GM23338 (cell line): Measurements from ENCODE around the gene ERBB4. TPM values are rescaled to one million over a fixed set of nuclear protein-coding genes. Genes with fewer than 3 reads are reported as not detected.

Experiments used
- ATAC-seq: fragments of 200-7000 bp; cut with Tn5 transposase; 3 replicates; pipeline ENCODE4 v1.9.1; 2020
- DNase-seq: peaks from one replicate; pipeline ENCODE4 v3.0.0-alpha.2; 2015; ENCODE audit warnings: low spot score
- H2AFZ ChIP-seq: fragments of 200-600 bp; sonication (generic); 2 replicates; pipeline ENCODE4 v1.8.0; 2016; ENCODE audit warnings: antibody characterized with exemption, mild to moderate bottlenecking, moderate library complexity
- H3F3A ChIP-seq: fragments of 200-600 bp; sonication (generic); replicated peaks from 2 replicates; pipeline ENCODE4 v1.8.0; 2017; ENCODE audit warnings: antibody characterized with exemption, mixed run types, low read depth
- H3K27ac ChIP-seq: fragments of 200-600 bp; sonication (generic); 2 replicates; pipeline ENCODE4 v1.6.1; 2016; ENCODE audit warnings: low read depth
- H3K27me3 ChIP-seq: fragments of 200-600 bp; sonication (generic); 2 replicates; pipeline ENCODE4 v1.8.0; 2016; ENCODE audit warnings: mild to moderate bottlenecking, mixed run types, moderate library complexity; ENCODE audit not compliant: insufficient read depth
- H3K36me3 ChIP-seq: fragments of 200-600 bp; sonication (generic); 2 replicates; pipeline ENCODE4 v1.8.0; 2016; ENCODE audit warnings: mild to moderate bottlenecking; ENCODE audit not compliant: insufficient read depth
- H3K4me1 ChIP-seq: fragments of 200-600 bp; sonication (generic); 2 replicates; pipeline ENCODE4 v1.8.0; 2016; ENCODE audit warnings: mild to moderate bottlenecking, moderate library complexity; ENCODE audit not compliant: insufficient read depth
- H3K4me2 ChIP-seq: fragments of 200-600 bp; sonication (generic); 2 replicates; pipeline ENCODE4 v1.7.1; 2017; ENCODE audit warnings: mixed run types
- H3K4me3 ChIP-seq: fragments of 200-600 bp; sonication (generic); 2 replicates; pipeline ENCODE4 v1.6.1; 2016; ENCODE audit warnings: mixed run types
- H3K79me2 ChIP-seq: fragments of 200-600 bp; sonication (generic); replicated peaks from 2 replicates; pipeline ENCODE4 v1.8.0; 2017; ENCODE audit warnings: mild to moderate bottlenecking; ENCODE audit not compliant: insufficient read depth
- H3K9me2 ChIP-seq: fragments of 200-600 bp; sonication (generic); 2 replicates; pipeline ENCODE4 v1.8.0; 2017; ENCODE audit not compliant: insufficient read depth
- H4K20me1 ChIP-seq: fragments of 200-600 bp; sonication (generic); replicated peaks from 2 replicates; pipeline ENCODE4 v1.8.0; 2017; ENCODE audit warnings: mild to moderate bottlenecking; ENCODE audit not compliant: insufficient read depth
- H3K27ac Mint-ChIP-seq: 2 replicates; pipeline ENCODE4 v1.8.0; 2020; ENCODE audit warnings: inconsistent platforms, mild to moderate bottlenecking, moderate library complexity, mixed read lengths
- H3K27me3 Mint-ChIP-seq: 3 replicates; pipeline ENCODE4 v1.8.0; 2022; ENCODE audit warnings: low read depth, mild to moderate bottlenecking, moderate library complexity, mixed read lengths, inconsistent platforms; ENCODE audit not compliant: insufficient read depth, poor library complexity
- H3K36me3 Mint-ChIP-seq: 3 replicates; pipeline ENCODE4 v1.8.0; 2021; ENCODE audit warnings: low read depth, mild to moderate bottlenecking, inconsistent platforms, moderate library complexity, mixed read lengths
- H3K4me1 Mint-ChIP-seq: 3 replicates; pipeline ENCODE4 v1.8.0; 2020; ENCODE audit warnings: mild to moderate bottlenecking, inconsistent platforms, mixed read lengths
- H3K4me3 Mint-ChIP-seq: 3 replicates; pipeline ENCODE4 v1.8.0; 2021; ENCODE audit warnings: moderate library complexity, mild to moderate bottlenecking, inconsistent platforms, mixed read lengths
- H3K9me3 Mint-ChIP-seq: 3 replicates; pipeline ENCODE4 v1.8.0; 2020; ENCODE audit warnings: moderate library complexity, mild to moderate bottlenecking, inconsistent platforms, mixed read lengths
- CREB1 ChIP-seq: fragments of 250-450 bp; sonication (Bioruptor Pico); IDR thresholded peaks from 2 replicates; pipeline ENCODE4 v1.5.0; 2020; ENCODE audit warnings: low read depth, mild to moderate bottlenecking, moderate library complexity
- CTCF ChIP-seq, 2 experiments: fragments of 200-600 bp in 1 of 2; sonication (generic) in 1 of 2; conservative IDR thresholded peaks; 2 replicates each; pipeline versions ENCODE4 v1.5.1 to v1.6.1; 2016 to 2017; ENCODE audit warnings: antibody characterized with exemption in 2 of 2, low read depth in 2 of 2, mild to moderate bottlenecking in 2 of 2, moderate library complexity in 1 of 2
- EZH2 ChIP-seq: fragments of 200-600 bp; sonication (generic); IDR thresholded peaks from one replicate; pipeline ENCODE4 v1.8.0; 2017; ENCODE audit warnings: antibody characterized with exemption, mild to moderate bottlenecking, low read depth; ENCODE audit not compliant: unreplicated experiment
- EZH2phosphoT487 ChIP-seq: fragments of 200-600 bp; sonication (generic); IDR thresholded peaks from one replicate; pipeline ENCODE4 v1.8.1; 2018; ENCODE audit warnings: antibody characterized with exemption; ENCODE audit not compliant: unreplicated experiment
- JUNB ChIP-seq: IDR thresholded peaks from one replicate; pipeline ENCODE4 v1.6.1; 2016; ENCODE audit warnings: antibody characterized with exemption; ENCODE audit not compliant: unreplicated experiment
- NANOG ChIP-seq: IDR thresholded peaks from 2 replicates; pipeline ENCODE4 v1.6.1; 2016; ENCODE audit warnings: antibody characterized with exemption, borderline replicate concordance
- POLR2AphosphoS5 ChIP-seq: IDR thresholded peaks from 2 replicates; pipeline ENCODE4 v1.6.1; 2016; ENCODE audit warnings: antibody characterized with exemption, low read depth
- REST ChIP-seq: IDR thresholded peaks from one replicate; pipeline ENCODE4 v1.6.1; 2018; ENCODE audit warnings: antibody characterized with exemption; ENCODE audit not compliant: unreplicated experiment
- STAT1 ChIP-seq: IDR thresholded peaks from one replicate; pipeline ENCODE4 v1.6.1; 2016; ENCODE audit warnings: antibody characterized with exemption; ENCODE audit not compliant: unreplicated experiment
- ZNF114 ChIP-seq: fragments of 250-450 bp; sonication (Bioruptor Pico); IDR thresholded peaks from 2 replicates; pipeline ENCODE4 v1.5.0; 2020; ENCODE audit warnings: mild to moderate bottlenecking, moderate library complexity
- ZNF331 ChIP-seq: fragments of 250-450 bp; sonication (Bioruptor Pico); IDR thresholded peaks from 2 replicates; pipeline ENCODE4 v1.5.0; 2020; ENCODE audit warnings: low read depth, mild to moderate bottlenecking, moderate library complexity
- polyA plus RNA-seq: library from polyadenylated mRNA; unstranded; fragments of >200 nt; fragmentation: Nextera tagmentation; extraction: Ambion mirVana; gene quantifications from 2 replicates; pipeline ENCODE4 v1.2.1, GENCODE V29; 2016
- total RNA-seq: library from RNA; depleted of rRNA; stranded (reverse); fragments of >200 nt; shearing (Covaris generic); gene quantifications from 2 replicates; pipeline ENCODE4 v1.2.3, GENCODE V29; 2014
- TF ChIP-seq, protein P1 (sequence below): IDR thresholded peaks from 2 replicates; pipeline ENCODE4 v1.6.1; 2016; ENCODE audit warnings: antibody characterized with exemption
- TF ChIP-seq, protein P2 (sequence below): fragments of 250-450 bp; sonication (Bioruptor Pico); IDR thresholded peaks from 2 replicates; pipeline ENCODE4 v1.5.0; 2020; ENCODE audit warnings: mild to moderate bottlenecking, moderate library complexity

Gene ERBB4
- total and polyA plus RNA-seq, 2 experiments from 2014 or later: 0.73 to 1.1 TPM

GRCh38 chr2:211816754-211817153 lies 721.8 kb downstream of the ERBB4 start:
- H3K4me1 Mint-ChIP-seq: peaks cover 7% of the 10 kb centered on the region; the same call in 2 of the 3 replicates
- Histone ChIP-seq H3K27me3 (no peaks in the 10 kb centered on the region), H2AFZ (no peak overlapping the region), H3K36me3 (no peaks in the 10 kb centered on the region), H4K20me1 (no peaks in the 10 kb centered on the region), H3K9me2 (no peaks in the 10 kb centered on the region), H3K79me2 (no peaks in the 10 kb centered on the region), H3K4me1 (no peaks in the 10 kb centered on the region; the same call in 1 of the 2 replicates), H3K4me2 (no peak overlapping the region), H3K4me3 (no peak overlapping the region), H3F3A (no peaks in the 10 kb centered on the region), H3K27ac (no peak overlapping the region)
- ATAC-seq: no peak
- H3K36me3 Mint-ChIP-seq: no peaks in the 10 kb centered on the region
- H3K4me3 Mint-ChIP-seq: no peak overlapping the region
- H3K9me3 Mint-ChIP-seq: no peaks in the 10 kb centered on the region; the same call in 2 of the 3 replicates
- DNase-seq: no peak
- TF ChIP-seq JUNB (no peak), CREB1 (CRISPR knock-in tag) (no peak), STAT1 (no peak), CTCF (conservative IDR thresholded peaks at IDR 0.05; ENCODE audit: low read depth in 2 of 2) (no peak), POLR2AphosphoS5 (no peak), ZNF114 (CRISPR knock-in tag) (no peak), EZH2 (no peak), NANOG (no peak), EZH2phosphoT487 (no peak), ZNF331 (CRISPR knock-in tag) (no peak), REST (no peak)
- TF ChIP-seq, protein P1, sequence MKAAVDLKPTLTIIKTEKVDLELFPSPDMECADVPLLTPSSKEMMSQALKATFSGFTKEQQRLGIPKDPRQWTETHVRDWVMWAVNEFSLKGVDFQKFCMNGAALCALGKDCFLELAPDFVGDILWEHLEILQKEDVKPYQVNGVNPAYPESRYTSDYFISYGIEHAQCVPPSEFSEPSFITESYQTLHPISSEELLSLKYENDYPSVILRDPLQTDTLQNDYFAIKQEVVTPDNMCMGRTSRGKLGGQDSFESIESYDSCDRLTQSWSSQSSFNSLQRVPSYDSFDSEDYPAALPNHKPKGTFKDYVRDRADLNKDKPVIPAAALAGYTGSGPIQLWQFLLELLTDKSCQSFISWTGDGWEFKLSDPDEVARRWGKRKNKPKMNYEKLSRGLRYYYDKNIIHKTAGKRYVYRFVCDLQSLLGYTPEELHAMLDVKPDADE: no peak
- TF ChIP-seq, protein P2, sequence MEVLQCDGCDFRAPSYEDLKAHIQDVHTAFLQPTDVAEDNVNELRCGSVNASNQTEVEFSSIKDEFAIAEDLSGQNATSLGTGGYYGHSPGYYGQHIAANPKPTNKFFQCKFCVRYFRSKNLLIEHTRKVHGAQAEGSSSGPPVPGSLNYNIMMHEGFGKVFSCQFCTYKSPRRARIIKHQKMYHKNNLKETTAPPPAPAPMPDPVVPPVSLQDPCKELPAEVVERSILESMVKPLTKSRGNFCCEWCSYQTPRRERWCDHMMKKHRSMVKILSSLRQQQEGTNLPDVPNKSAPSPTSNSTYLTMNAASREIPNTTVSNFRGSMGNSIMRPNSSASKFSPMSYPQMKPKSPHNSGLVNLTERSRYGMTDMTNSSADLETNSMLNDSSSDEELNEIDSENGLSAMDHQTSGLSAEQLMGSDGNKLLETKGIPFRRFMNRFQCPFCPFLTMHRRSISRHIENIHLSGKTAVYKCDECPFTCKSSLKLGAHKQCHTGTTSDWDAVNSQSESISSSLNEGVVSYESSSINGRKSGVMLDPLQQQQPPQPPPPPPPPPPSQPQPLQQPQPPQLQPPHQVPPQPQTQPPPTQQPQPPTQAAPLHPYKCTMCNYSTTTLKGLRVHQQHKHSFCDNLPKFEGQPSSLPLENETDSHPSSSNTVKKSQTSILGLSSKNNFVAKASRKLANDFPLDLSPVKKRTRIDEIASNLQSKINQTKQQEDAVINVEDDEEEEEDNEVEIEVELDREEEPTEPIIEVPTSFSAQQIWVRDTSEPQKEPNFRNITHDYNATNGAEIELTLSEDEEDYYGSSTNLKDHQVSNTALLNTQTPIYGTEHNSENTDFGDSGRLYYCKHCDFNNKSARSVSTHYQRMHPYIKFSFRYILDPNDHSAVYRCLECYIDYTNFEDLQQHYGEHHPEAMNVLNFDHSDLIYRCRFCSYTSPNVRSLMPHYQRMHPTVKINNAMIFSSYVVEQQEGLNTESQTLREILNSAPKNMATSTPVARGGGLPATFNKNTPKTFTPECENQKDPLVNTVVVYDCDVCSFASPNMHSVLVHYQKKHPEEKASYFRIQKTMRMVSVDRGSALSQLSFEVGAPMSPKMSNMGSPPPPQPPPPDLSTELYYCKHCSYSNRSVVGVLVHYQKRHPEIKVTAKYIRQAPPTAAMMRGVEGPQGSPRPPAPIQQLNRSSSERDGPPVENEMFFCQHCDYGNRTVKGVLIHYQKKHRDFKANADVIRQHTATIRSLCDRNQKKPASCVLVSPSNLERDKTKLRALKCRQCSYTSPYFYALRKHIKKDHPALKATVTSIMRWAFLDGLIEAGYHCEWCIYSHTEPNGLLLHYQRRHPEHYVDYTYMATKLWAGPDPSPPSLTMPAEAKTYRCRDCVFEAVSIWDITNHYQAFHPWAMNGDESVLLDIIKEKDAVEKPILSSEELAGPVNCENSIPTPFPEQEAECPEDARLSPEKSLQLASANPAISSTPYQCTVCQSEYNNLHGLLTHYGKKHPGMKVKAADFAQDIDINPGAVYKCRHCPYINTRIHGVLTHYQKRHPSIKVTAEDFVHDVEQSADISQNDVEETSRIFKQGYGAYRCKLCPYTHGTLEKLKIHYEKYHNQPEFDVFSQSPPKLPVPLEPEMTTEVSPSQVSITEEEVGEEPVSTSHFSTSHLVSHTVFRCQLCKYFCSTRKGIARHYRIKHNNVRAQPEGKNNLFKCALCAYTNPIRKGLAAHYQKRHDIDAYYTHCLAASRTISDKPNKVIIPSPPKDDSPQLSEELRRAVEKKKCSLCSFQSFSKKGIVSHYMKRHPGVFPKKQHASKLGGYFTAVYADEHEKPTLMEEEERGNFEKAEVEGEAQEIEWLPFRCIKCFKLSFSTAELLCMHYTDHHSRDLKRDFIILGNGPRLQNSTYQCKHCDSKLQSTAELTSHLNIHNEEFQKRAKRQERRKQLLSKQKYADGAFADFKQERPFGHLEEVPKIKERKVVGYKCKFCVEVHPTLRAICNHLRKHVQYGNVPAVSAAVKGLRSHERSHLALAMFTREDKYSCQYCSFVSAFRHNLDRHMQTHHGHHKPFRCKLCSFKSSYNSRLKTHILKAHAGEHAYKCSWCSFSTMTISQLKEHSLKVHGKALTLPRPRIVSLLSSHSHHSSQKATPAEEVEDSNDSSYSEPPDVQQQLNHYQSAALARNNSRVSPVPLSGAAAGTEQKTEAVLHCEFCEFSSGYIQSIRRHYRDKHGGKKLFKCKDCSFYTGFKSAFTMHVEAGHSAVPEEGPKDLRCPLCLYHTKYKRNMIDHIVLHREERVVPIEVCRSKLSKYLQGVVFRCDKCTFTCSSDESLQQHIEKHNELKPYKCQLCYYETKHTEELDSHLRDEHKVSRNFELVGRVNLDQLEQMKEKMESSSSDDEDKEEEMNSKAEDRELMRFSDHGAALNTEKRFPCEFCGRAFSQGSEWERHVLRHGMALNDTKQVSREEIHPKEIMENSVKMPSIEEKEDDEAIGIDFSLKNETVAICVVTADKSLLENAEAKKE (CRISPR knock-in tag): no peak
- H3K27me3 Mint-ChIP-seq: no peaks in the 10 kb centered on the region
- H3K27ac Mint-ChIP-seq: no peak overlapping the region
